Mesendoderm (in vitro differentiated cells): ENCODE data around the gene SLC15A2.

Experiments
- DNase-seq: peaks from one replicate; pipeline ENCODE4 v3.0.0; 2013
- H2AK5ac ChIP-seq: 2 replicates; pipeline ENCODE4 v1.6.1; 2013; ENCODE audit warnings: low read length, inconsistent platforms
- H2BK120ac ChIP-seq: 2 replicates; pipeline ENCODE4 v1.6.1; 2013; ENCODE audit warnings: low read depth, mild to moderate bottlenecking, low read length, moderate library complexity, mixed read lengths
- H2BK15ac ChIP-seq: replicated peaks from 2 replicates; pipeline ENCODE4 v1.6.1; 2013; ENCODE audit warnings: low read depth, mild to moderate bottlenecking, moderate library complexity
- H2BK5ac ChIP-seq: 2 replicates; pipeline ENCODE4 v1.6.1; 2013; ENCODE audit warnings: low read length, inconsistent platforms
- H3K18ac ChIP-seq: 2 replicates; pipeline ENCODE4 v1.6.1; 2013; ENCODE audit warnings: mild to moderate bottlenecking, low read length, mixed read lengths
- H3K23ac ChIP-seq: one replicate; pipeline ENCODE4 v1.6.1; 2013; ENCODE audit warnings: low read length
- H3K27ac ChIP-seq: 2 replicates; pipeline ENCODE4 v1.5.1; 2013; ENCODE audit warnings: low read depth, mild to moderate bottlenecking, inconsistent platforms, low read length, moderate library complexity
- H3K27me3 ChIP-seq: 2 replicates; pipeline ENCODE4 v1.6.1; 2013; ENCODE audit warnings: low read length, control low read depth, mild to moderate bottlenecking, inconsistent platforms; ENCODE audit not compliant: insufficient read depth, poor library complexity
- H3K36me3 ChIP-seq: 2 replicates; pipeline ENCODE4 v1.6.1; 2013; ENCODE audit warnings: low read length, inconsistent platforms; ENCODE audit not compliant: control insufficient read depth, insufficient read depth
- H3K4ac ChIP-seq: one replicate; pipeline ENCODE4 v1.6.1; 2013; ENCODE audit warnings: low read depth, mild to moderate bottlenecking, low read length, moderate library complexity
- H3K4me1 ChIP-seq: 2 replicates; pipeline ENCODE4 v1.6.1; 2013; ENCODE audit warnings: low read depth, low read length, inconsistent platforms; ENCODE audit not compliant: control insufficient read depth
- H3K4me2 ChIP-seq: 2 replicates; pipeline ENCODE4 v1.6.1; 2013; ENCODE audit warnings: low read length
- H3K4me3 ChIP-seq: 2 replicates; pipeline ENCODE4 v1.5.1; 2013; ENCODE audit warnings: mild to moderate bottlenecking, low read length
- H3K56ac ChIP-seq: one replicate; pipeline ENCODE4 v1.6.1; 2013; ENCODE audit warnings: low read length
- H3K79me1 ChIP-seq: 2 replicates; pipeline ENCODE4 v1.6.1; 2013; ENCODE audit warnings: low read length, inconsistent platforms
- H3K79me2 ChIP-seq: 2 replicates; pipeline ENCODE4 v1.6.1; 2013; ENCODE audit warnings: mild to moderate bottlenecking, low read length; ENCODE audit not compliant: control insufficient read depth, insufficient read depth
- H3K9ac ChIP-seq: 2 replicates; pipeline ENCODE4 v1.6.1; 2013; ENCODE audit warnings: low read length, inconsistent platforms
- H4K5ac ChIP-seq: one replicate; pipeline ENCODE4 v1.6.1; 2013; ENCODE audit warnings: low read length
- H4K8ac ChIP-seq: one replicate; pipeline ENCODE4 v1.6.1; 2013; ENCODE audit warnings: low read depth, mild to moderate bottlenecking, control low read depth, low read length, moderate library complexity
- WGBS: extraction: QIAGEN DNeasy Blood & Tissue Kit; methylation state at CpG from one replicate; pipeline ENCODE4 v1.1.7; 2013; ENCODE audit warnings: low lambda C conversion rate, missing lambda C conversion rate; ENCODE audit not compliant: insufficient coverage; ENCODE audit errors: extremely low coverage; 5-methylcytosine and 5-hydroxymethylcytosine counted together

The SLC15A2 gene

GRCh38 chr3:121951291-121951919, 57.2 kb downstream of the SLC15A2 start:
- H3K36me3 ChIP-seq: no peaks in the 10 kb centered on the region

GRCh38 chr3:121956363-121956762, 62.2 kb downstream of the SLC15A2 start:
- Histone ChIP-seq H4K5ac (no peak overlapping the region), H3K4me3 (no peak overlapping the region), H3K36me3 (no peaks in the 10 kb centered on the region), H4K8ac (no peak overlapping the region), H2BK120ac (no peak overlapping the region), H3K4me2 (no peak overlapping the region), H3K9ac (no peak overlapping the region), H3K4ac (no peak overlapping the region), H3K27ac (no peak overlapping the region), H3K56ac (no peak overlapping the region), H2AK5ac (no peak overlapping the region), H2BK5ac (no peak overlapping the region), H3K4me1 (no peaks in the 10 kb centered on the region), H3K79me2 (no peaks in the 10 kb centered on the region), H3K79me1 (no peaks in the 10 kb centered on the region), H3K23ac (no peak overlapping the region), H3K27me3 (no peaks in the 10 kb centered on the region), H2BK15ac (no peak overlapping the region), H3K18ac (no peak overlapping the region)
- WGBS: no CpG with 5 or more reads among the region's 3 CpGs
- peak; percentile 1 for DNase-seq

More at GRCh38 chr3:121951291-121951919, 57.2 kb downstream of the SLC15A2 start:
- no CpG with 5 or more reads among the region's 1 CpG for WGBS
- Histone ChIP-seq H4K8ac (no peak overlapping the region), H3K56ac (no peak overlapping the region), H3K4me2 (no peak overlapping the region), H3K23ac (no peak overlapping the region), H3K79me1 (no peaks in the 10 kb centered on the region), H3K79me2 (no peaks in the 10 kb centered on the region), H3K4me1 (no peaks in the 10 kb centered on the region), H3K9ac (no peak overlapping the region), H4K5ac (no peak overlapping the region), H2AK5ac (no peak overlapping the region), H3K4ac (no peak overlapping the region), H2BK15ac (no peak overlapping the region), H3K18ac (no peak overlapping the region), H3K27me3 (no peaks in the 10 kb centered on the region), H3K27ac (no peak overlapping the region), H2BK120ac (no peak overlapping the region), H2BK5ac (no peak overlapping the region), H3K4me3 (no peak overlapping the region)
- DNase-seq: no peak

GRCh38 chr3:121957674-121958415, 63.6 kb downstream of the SLC15A2 start:
- Histone ChIP-seq H3K23ac (no peak overlapping the region), H2AK5ac (no peak overlapping the region), H4K5ac (no peak overlapping the region), H3K4ac (no peak overlapping the region), H3K36me3 (no peaks in the 10 kb centered on the region), H3K79me1 (no peaks in the 10 kb centered on the region), H3K4me3 (no peak overlapping the region), H3K27ac (no peak overlapping the region), H2BK15ac (no peak overlapping the region), H2BK120ac (no peak overlapping the region), H3K9ac (no peak overlapping the region), H2BK5ac (no peak overlapping the region), H3K27me3 (no peaks in the 10 kb centered on the region), H3K4me1 (no peaks in the 10 kb centered on the region), H3K18ac (no peak overlapping the region), H4K8ac (no peak overlapping the region), H3K79me2 (no peaks in the 10 kb centered on the region), H3K4me2 (no peak overlapping the region), H3K56ac (no peak overlapping the region)
- WGBS: no CpG with 5 or more reads among the region's 2 CpGs
- DNase-seq: no peak

- WGBS: no CpG with 5 or more reads among the region's 3 CpGs
- Histone ChIP-seq H3K4me3 (no peak overlapping the region), H2AK5ac (no peak overlapping the region), H3K18ac (no peak overlapping the region), H2BK120ac (no peak overlapping the region), H3K27me3 (no peaks in the 10 kb centered on the region), H4K8ac (no peak overlapping the region), H3K4me2 (no peak overlapping the region), H3K4me1 (no peaks in the 10 kb centered on the region), H3K27ac (no peak overlapping the region), H3K79me1 (no peaks in the 10 kb centered on the region), H3K36me3 (no peaks in the 10 kb centered on the region), H3K23ac (no peak overlapping the region), H3K4ac (no peak overlapping the region), H3K9ac (no peak overlapping the region), H2BK15ac (no peak overlapping the region), H3K56ac (no peak overlapping the region), H2BK5ac (no peak overlapping the region), H3K79me2 (no peaks in the 10 kb centered on the region), H4K5ac (no peak overlapping the region)
- peak; percentile 28 for DNase-seq
These were observed 64.6 kb downstream of the SLC15A2 start for GRCh38 chr3:121958801-121959200.

- Histone ChIP-seq H3K4me1 (no peaks in the 10 kb centered on the region), H3K4me3 (no peak overlapping the region), H3K27me3 (no peaks in the 10 kb centered on the region), H3K9ac (no peak overlapping the region), H2AK5ac (no peak overlapping the region), H3K79me1 (no peaks in the 10 kb centered on the region), H3K27ac (no peak overlapping the region), H3K23ac (no peak overlapping the region), H3K36me3 (no peaks in the 10 kb centered on the region), H4K8ac (no peak overlapping the region), H3K4ac (no peak overlapping the region), H2BK5ac (no peak overlapping the region), H3K18ac (no peak overlapping the region), H2BK120ac (no peak overlapping the region), H3K4me2 (no peak overlapping the region), H3K56ac (no peak overlapping the region), H4K5ac (no peak overlapping the region), H2BK15ac (no peak overlapping the region), H3K79me2 (no peaks in the 10 kb centered on the region)
- DNase-seq: no peak
These were observed 67.1 kb downstream of the SLC15A2 start for GRCh38 chr3:121961283-121961682.

GRCh38 chr3:121962443-121962842, 68.2 kb downstream of the SLC15A2 start:
- no peaks in the 10 kb centered on the region for H3K79me2 ChIP-seq
- no peak overlapping the region for H2BK15ac ChIP-seq
- H3K27me3 ChIP-seq: no peaks in the 10 kb centered on the region
- H3K4me3 ChIP-seq: no peak overlapping the region
- no peak overlapping the region for H3K56ac ChIP-seq
- H3K9ac ChIP-seq: no peak overlapping the region
- no peak overlapping the region for H3K18ac ChIP-seq
- DNase-seq: no peak
- no peaks in the 10 kb centered on the region for H3K36me3 ChIP-seq
- H3K4me1 ChIP-seq: no peaks in the 10 kb centered on the region
- no peak overlapping the region for H3K27ac ChIP-seq
- H4K8ac ChIP-seq: no peak overlapping the region
- no peak overlapping the region for H3K4me2 ChIP-seq
- no peak overlapping the region for H2AK5ac ChIP-seq
- H4K5ac ChIP-seq: no peak overlapping the region
- no peak overlapping the region for H2BK5ac ChIP-seq
- H3K23ac ChIP-seq: no peak overlapping the region
- H3K4ac ChIP-seq: no peak overlapping the region
- no peaks in the 10 kb centered on the region for H3K79me1 ChIP-seq
- no peak overlapping the region for H2BK120ac ChIP-seq
